Adipocyte (in vitro differentiated cells): ENCODE data around the gene CWC15.
"Not testable (repeated sequence)": the region's sequence is repeated elsewhere in the genome, so short reads cannot be mapped to it uniquely, and the experiment has no call there.

Source experiments
- DNase-seq: peaks from one replicate; pipeline ENCODE4 v3.0.0-alpha.2; 2015; ENCODE audit warnings: low read depth
- H3K27me3 ChIP-seq: replicated peaks from 2 replicates; pipeline ENCODE4 v1.7.0; 2013; ENCODE audit warnings: mild to moderate bottlenecking, low read length, moderate library complexity; ENCODE audit not compliant: control insufficient read depth, insufficient read depth
- H3K36me3 ChIP-seq: 2 replicates; pipeline ENCODE4 v1.7.0; 2013; ENCODE audit warnings: low read length, mild to moderate bottlenecking, moderate library complexity; ENCODE audit not compliant: control insufficient read depth, insufficient read depth, severe bottlenecking
- H3K4me1 ChIP-seq: 2 replicates; pipeline ENCODE4 v1.7.0; 2013; ENCODE audit warnings: mild to moderate bottlenecking, low read length, moderate library complexity; ENCODE audit not compliant: control insufficient read depth, insufficient read depth
- H3K4me3 ChIP-seq: 2 replicates; pipeline ENCODE4 v1.7.0; 2013; ENCODE audit warnings: mild to moderate bottlenecking, low read length, moderate library complexity
- H3K9ac ChIP-seq: 2 replicates; pipeline ENCODE4 v1.7.0; 2013; ENCODE audit warnings: mild to moderate bottlenecking, low read length, moderate library complexity
- H3K9me3 ChIP-seq: 2 replicates; pipeline ENCODE4 v1.7.0; 2013; ENCODE audit warnings: mild to moderate bottlenecking, low read length, moderate library complexity; ENCODE audit not compliant: control insufficient read depth

The CWC15 gene

DNA sequence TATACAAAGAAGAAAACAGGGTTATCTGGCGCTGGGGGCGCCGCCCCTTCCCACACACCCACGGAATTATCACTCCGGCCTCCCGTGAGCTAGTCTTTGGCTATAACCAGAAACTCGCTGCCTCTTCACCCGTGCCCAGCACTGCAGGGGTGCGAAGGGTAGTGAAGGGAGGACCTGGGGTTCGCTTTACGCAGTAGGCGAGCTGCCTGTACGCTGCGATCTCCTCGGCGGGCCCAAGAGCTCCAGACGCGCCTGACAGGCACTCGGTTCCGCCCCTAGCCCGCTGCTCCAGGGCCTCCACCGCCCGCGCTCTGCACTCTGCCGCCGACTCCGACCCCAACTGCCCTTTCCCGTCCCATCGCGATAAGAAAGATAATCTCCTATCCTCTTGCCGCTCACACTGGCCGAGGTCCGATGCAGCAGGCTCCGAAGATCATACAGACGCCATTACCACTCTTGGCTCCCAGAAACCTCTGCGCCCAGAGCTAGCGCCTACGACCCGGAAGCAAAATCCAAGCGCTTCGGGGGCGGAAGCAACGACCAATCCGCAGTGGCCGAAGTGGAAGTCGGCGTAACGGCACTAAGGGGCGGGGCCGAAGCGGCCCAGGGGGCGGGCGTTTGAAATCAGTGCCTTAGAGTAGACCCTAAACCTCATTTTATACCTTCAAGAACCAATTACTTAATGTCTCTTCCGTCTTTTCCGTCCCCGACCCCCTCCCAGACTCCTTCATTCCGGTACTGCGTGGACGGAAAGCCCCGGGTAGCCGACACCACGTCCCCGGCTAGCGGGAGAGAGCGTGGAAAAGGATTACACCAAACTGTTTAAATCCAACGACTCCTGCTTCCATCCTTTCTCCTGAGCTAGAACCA, at the start of gene CWC15, which contains the start of gene KDM4D:
TSS of gene CWC15 (minus strand) at position 458 of the 870 bp plus-strand sequence. CDS start 1,371 bp downstream, outside the sequence.
TSS of gene KDM4D (plus strand) at position 611 of the 870 bp plus-strand sequence. CDS start 23,664 bp downstream, outside the sequence.
- Histone ChIP-seq H3K9ac (peak within 1 kb of the TSS; percentile 93), H3K36me3 (peaks cover 34% of the 10 kb centered on the region), H3K27me3 (no peaks in the 10 kb centered on the region), H3K4me1 (peaks cover 28% of the 10 kb centered on the region), H3K9me3 (no peaks in the 10 kb centered on the region), H3K4me3 (peak within 1 kb of the TSS; percentile 99)
- DNase-seq = peak; percentile 98

DNA sequence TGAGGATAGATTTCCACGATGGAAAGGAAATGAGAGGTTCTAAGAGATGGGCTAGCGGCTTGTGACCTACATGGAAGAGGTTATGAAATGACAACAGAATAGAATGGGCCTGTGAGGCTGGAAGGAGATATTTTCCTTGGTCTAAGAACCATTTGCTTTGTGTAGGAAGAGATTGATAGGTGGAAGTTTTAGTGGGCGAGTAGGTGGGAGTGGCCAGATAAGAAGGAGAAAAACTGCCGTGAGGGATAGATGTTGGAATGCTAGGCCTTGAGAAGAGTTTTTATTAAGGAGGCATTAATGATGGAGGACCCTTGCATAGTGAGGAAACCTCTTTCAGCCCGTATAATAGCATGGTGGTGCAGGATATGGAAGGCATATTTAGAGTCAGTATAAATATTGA, 48.1 kb upstream of the CWC15 start:
- not testable (repeated sequence) for H3K4me1 ChIP-seq, H3K9me3 ChIP-seq, H3K27me3 ChIP-seq, H3K9ac ChIP-seq, DNase-seq, H3K36me3 ChIP-seq, H3K4me3 ChIP-seq

DNA sequence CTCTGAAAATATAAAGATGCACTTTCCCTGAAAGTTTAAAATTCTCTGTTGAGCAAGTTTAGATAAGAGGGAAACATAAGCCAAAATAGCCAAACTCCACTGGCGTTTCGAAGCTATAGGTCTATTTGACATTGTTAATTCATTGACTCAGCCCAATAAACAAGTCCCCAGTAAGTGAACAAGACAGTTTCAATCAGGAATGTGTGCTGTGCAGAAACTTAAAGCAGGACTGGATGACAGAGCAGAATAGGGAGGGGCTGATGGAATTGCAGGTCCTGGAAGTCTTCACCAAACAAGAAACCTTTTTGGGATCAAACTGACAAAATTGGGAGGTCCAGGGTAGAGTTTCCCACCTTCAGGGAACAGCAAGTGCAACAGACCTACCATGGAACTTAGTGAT, 42.8 kb upstream of the CWC15 start:
- H3K9ac ChIP-seq = no peak overlapping the region
- DNase-seq = peak; percentile 1
- H3K4me3 ChIP-seq = no peak overlapping the region
- no peaks in the 10 kb centered on the region for H3K9me3 ChIP-seq
- no peaks in the 10 kb centered on the region for H3K4me1 ChIP-seq
- H3K36me3 ChIP-seq = no peaks in the 10 kb centered on the region
- peaks cover 6% of the 10 kb centered on the region for H3K27me3 ChIP-seq

DNA sequence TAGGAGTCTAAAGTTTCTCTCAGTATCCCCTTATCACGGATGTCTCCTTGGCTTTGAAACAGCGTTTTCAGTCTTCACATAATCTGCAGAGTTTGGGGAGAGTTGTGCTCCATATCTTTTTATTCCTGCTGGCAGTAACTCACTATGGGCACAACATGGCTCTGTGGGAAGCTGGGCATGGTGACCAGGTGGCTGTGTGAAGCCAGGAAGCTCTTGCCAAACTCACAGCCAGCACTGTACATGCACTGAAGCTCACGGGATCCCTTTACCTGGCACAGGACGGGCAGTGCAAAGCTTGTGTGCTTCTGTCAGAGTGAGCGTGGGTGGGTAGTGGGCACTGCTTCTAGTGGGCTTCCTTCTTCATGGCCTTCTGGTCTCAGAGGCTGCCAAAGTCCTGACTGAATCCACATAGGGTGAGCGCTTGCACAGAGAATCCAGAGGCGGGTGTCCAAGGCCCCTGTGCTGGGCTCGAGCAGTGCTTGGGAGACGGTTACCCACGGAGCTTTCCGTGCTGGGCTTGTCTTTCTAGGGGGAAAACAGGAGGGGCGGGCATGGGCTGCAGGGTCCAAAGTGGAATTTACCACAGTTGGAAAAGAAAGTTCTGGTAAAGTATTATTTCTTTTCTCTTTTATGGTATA, 40.9 kb upstream of the CWC15 start:
- Histone ChIP-seq H3K4me3 (no peak overlapping the region), H3K27me3 (peaks cover 6% of the 10 kb centered on the region), H3K9me3 (no peaks in the 10 kb centered on the region), H3K36me3 (no peaks in the 10 kb centered on the region), H3K9ac (no peak overlapping the region), H3K4me1 (no peaks in the 10 kb centered on the region)
- no peak for DNase-seq

DNA sequence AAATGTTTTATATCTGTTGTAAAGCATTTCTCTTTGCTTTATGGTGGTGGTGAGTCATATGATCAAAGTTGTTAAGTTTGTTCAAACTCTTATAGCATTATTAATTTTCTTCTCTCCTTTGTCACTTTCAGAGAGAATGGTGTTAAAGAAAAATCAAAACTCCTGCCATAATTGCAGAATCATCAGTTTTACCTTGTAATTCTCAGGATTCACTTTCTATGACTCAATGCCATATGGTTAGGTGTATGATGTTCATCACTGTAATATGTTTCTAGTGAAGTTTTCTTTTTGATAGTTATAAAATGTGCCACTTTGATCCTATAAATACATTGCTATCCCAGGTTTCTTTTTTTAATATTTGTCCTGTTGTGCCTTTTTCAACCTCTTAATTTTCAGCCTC, 38.0 kb upstream of the CWC15 start:
- H3K4me3 ChIP-seq = no peak overlapping the region
- peaks cover 6% of the 10 kb centered on the region for H3K27me3 ChIP-seq
- H3K9ac ChIP-seq = no peak overlapping the region
- no peaks in the 10 kb centered on the region for H3K36me3 ChIP-seq
- DNase-seq = no peak
- H3K4me1 ChIP-seq = no peaks in the 10 kb centered on the region
- H3K9me3 ChIP-seq = peaks cover 10% of the 10 kb centered on the region

DNA sequence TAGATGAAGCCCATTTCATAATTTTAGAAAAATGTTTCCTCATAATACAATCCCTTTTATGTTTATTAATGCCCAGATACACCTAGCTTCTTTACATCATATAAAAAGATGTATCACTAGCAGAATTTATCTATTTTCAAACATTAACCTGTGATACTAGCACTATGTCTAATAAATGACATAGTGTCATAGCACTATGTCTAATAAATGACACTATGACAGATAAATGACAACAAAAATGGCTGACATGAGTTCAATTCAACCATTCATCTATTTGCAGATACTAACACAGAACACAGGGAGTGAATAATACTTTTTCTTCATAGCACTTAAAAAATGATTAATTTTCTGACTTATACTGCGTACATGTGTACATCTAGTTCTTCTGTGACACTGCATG, 32.3 kb upstream of the CWC15 start:
- no peaks in the 10 kb centered on the region for H3K27me3 ChIP-seq
- H3K4me3 ChIP-seq = no peak overlapping the region
- H3K4me1 ChIP-seq = no peaks in the 10 kb centered on the region
- no peak for DNase-seq
- H3K36me3 ChIP-seq = no peaks in the 10 kb centered on the region
- no peak overlapping the region for H3K9ac ChIP-seq
- H3K9me3 ChIP-seq = peaks cover 10% of the 10 kb centered on the region

DNA sequence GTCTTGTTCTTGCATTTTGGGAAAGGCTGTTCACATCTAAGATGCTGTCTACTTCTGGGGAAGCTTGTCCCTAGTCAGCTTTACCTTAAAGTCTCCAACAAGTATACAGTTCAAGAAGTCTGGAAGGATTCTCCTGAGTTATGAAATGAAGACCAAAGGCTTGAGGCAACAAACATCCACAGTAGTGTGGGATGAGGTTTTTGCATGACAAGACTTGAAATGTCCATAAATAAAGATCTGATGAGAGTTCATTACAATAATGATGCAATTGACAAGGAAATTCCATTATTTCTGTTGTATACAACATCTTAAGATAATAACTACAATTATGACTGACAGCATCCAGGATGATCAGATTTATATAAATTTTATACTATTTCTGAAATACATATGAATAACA, 30.4 kb upstream of the CWC15 start:
- Histone ChIP-seq H3K9me3 (peaks cover 9% of the 10 kb centered on the region), H3K27me3 (no peaks in the 10 kb centered on the region), H3K9ac (no peak overlapping the region), H3K36me3 (no peaks in the 10 kb centered on the region), H3K4me1 (no peaks in the 10 kb centered on the region), H3K4me3 (no peak overlapping the region)
- no peak for DNase-seq

DNA sequence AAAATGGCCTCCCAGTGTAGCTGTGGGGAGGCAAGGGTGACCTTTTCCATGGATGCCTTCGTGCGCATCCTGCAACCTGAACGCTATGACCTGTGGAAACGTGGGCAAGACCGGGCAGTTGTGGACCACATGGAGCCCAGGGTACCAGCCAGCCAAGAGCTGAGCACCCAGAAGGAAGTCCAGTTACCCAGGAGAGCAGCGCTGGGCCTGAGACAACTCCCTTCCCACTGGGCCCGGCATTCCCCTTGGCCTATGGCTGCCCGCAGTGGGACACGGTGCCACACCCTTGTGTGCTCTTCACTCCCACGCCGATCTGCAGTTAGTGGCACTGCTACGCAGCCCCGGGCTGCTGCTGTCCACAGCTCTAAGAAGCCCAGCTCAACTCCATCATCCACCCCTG, 24.9 kb upstream of the CWC15 start:
- Histone ChIP-seq H3K36me3 (no peaks in the 10 kb centered on the region), H3K9ac (no peak overlapping the region), H3K27me3 (no peaks in the 10 kb centered on the region), H3K4me1 (no peaks in the 10 kb centered on the region), H3K4me3 (no peak overlapping the region), H3K9me3 (no peaks in the 10 kb centered on the region)
- DNase-seq = no peak

DNA sequence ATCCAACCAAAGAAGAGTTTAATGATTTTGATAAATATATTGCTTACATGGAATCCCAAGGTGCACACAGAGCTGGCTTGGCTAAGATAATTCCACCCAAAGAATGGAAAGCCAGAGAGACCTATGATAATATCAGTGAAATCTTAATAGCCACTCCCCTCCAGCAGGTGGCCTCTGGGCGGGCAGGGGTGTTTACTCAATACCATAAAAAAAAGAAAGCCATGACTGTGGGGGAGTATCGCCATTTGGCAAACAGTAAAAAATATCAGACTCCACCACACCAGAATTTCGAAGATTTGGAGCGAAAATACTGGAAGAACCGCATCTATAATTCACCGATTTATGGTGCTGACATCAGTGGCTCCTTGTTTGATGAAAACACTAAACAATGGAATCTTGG, 24.1 kb upstream of the CWC15 start:
- H3K9ac ChIP-seq = no peak overlapping the region
- no peaks in the 10 kb centered on the region for H3K27me3 ChIP-seq
- no peaks in the 10 kb centered on the region for H3K36me3 ChIP-seq
- H3K4me1 ChIP-seq = no peaks in the 10 kb centered on the region
- no peak overlapping the region for H3K4me3 ChIP-seq
- no peak for DNase-seq
- H3K9me3 ChIP-seq = no peaks in the 10 kb centered on the region

DNA sequence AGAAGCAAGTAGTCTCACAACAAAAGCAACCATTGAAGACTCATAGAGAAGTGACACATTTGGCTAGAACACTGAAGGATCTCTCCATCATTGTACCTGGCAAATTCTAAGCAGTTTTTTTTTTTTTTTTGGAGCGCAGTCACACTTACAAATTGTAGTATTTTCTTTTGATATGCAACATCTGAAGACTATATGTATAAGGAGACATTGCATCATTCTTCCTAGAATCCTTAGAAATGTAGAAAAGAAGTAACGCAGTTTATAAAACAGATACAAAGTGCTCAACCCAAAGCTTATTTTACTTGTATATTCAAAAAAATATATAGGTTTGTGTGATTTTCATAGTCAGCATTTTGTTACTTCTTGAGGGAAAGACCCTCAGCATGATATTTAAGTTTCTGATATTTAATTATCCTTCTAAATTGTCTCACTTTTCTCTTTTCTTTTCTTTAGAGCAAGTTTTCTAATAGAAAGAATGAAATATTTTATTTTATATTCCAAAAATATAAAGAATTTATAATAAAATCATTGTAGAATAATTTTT, 20.1 kb upstream of the CWC15 start:
- DNase-seq = no peak
- H3K27me3 ChIP-seq = no peaks in the 10 kb centered on the region
- no peak overlapping the region for H3K4me3 ChIP-seq
- H3K4me1 ChIP-seq = no peaks in the 10 kb centered on the region
- no peaks in the 10 kb centered on the region for H3K36me3 ChIP-seq
- H3K9me3 ChIP-seq = no peaks in the 10 kb centered on the region
- no peak overlapping the region for H3K9ac ChIP-seq

DNA sequence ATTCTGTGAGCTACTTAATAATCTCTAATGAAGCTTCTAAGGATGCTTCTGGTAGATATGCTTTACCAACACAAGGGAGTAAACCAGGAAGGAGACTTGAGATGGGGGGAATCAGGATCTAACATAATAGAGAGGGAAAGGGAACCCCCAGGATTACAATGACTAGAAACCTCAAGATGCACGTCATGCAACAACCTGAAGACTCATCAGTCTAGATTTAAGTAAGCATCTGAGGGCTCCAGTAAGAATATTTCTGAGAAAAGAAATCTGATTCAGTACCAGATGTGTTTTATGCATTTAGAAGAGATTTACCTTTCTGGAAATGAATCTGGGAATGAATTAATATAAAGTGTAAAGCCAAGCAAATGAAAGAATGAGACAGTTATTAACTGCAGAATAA, 15.4 kb upstream of the CWC15 start:
- DNase-seq = no peak
- Histone ChIP-seq H3K4me1 (no peaks in the 10 kb centered on the region), H3K4me3 (no peak overlapping the region), H3K27me3 (no peaks in the 10 kb centered on the region), H3K9ac (no peak overlapping the region), H3K9me3 (no peaks in the 10 kb centered on the region), H3K36me3 (no peaks in the 10 kb centered on the region)
